GM12875 (cell line): ENCODE data around the gene CLTCL1.

ENCODE experiments used
- H3K4me3 ChIP-seq: one replicate; pipeline ENCODE4 v1.5.1; 2011; ENCODE audit warnings: low read depth, low read length, control low read depth
- TF ChIP-seq, protein P1 (sequence below): IDR thresholded peaks from 2 replicates; pipeline ENCODE4 v1.5.1; 2011; ENCODE audit warnings: low read depth, mild to moderate bottlenecking, control low read depth, inconsistent platforms, low read length, moderate library complexity, borderline replicate concordance; ENCODE audit not compliant: insufficient read depth

Gene CLTCL1

DNA sequence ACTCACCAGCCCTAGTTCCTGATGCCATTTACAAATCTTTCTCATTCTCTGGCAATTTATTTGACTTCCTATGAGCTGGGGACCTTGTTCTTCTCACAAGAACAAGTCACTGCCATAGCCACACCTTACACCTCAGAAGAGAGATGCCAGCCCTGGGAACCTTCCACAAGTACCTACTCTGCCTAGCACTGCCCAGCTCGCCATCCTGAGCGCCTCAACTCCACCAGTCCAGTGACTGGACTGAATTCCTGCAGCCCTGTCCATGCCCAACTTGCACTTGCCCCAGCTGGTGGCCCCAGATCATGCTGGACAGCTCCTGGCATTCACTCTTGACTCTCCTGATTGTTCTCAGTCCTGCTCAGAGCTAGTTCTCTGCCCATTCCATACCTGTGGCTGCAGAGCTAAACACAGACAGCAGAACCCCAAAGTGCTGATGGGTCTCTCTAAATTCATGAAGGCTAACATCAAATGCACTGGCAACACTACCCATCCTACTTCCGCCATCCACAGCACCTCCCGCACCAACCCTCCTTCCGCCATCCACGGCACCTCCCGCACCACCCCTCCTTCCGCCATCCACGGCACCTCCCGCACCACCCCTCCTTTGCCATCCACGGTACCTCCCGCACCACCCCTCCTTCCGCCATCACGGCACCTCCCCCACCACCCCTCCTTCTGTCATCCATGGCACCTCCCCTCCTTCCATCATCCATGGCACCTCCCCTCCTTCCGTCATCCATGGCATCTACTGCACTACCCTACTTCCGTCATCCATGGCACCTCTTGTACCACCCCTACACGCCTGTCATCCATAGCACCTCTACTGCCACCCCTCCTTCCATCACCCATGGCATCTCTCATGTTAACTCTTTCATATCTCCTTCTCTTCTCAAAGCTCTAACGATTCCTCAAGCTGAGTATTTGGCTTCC lies 89.4 kb downstream of the CLTCL1 start:
- no peak overlapping the region for H3K4me3 ChIP-seq
- TF ChIP-seq, protein P1, sequence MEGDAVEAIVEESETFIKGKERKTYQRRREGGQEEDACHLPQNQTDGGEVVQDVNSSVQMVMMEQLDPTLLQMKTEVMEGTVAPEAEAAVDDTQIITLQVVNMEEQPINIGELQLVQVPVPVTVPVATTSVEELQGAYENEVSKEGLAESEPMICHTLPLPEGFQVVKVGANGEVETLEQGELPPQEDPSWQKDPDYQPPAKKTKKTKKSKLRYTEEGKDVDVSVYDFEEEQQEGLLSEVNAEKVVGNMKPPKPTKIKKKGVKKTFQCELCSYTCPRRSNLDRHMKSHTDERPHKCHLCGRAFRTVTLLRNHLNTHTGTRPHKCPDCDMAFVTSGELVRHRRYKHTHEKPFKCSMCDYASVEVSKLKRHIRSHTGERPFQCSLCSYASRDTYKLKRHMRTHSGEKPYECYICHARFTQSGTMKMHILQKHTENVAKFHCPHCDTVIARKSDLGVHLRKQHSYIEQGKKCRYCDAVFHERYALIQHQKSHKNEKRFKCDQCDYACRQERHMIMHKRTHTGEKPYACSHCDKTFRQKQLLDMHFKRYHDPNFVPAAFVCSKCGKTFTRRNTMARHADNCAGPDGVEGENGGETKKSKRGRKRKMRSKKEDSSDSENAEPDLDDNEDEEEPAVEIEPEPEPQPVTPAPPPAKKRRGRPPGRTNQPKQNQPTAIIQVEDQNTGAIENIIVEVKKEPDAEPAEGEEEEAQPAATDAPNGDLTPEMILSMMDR: no peak

DNA sequence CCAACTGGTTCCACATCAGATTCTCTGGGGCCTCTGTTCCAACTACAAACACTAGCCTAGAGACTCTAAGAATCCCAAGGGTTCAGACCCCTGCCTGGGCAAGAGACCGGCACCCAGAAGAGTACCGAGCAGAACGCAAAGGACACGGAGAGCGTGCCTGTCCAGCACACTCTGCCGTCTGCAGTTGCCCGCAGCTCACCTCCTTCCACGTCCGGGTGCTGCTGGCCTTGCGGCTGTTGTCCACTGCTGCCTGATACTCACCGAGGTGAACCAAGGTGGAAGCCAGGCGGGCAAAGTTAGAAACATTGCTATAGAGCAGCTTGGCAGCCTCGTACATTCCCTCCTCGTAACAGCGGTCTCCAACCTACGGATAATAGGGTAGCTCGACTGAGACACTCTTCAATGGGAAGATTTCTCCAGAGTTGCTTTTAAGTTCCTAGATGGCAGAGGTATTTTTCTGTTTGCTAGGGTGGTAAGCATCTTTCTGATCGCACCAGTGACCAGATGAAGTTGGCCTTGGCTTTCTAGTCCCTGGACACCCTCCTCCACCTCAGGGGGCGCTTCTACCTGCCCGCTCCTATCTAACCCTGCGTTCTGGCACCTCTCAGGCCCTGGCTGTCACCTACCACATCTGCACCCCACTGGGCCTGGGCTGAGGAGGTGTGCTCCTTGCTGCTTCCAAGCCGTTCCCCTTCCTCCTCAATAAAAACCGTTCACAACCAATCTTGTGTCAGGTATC lies 90.2 kb downstream of the CLTCL1 start:
- no peak overlapping the region for H3K4me3 ChIP-seq
- TF ChIP-seq, protein P1: no peak

DNA sequence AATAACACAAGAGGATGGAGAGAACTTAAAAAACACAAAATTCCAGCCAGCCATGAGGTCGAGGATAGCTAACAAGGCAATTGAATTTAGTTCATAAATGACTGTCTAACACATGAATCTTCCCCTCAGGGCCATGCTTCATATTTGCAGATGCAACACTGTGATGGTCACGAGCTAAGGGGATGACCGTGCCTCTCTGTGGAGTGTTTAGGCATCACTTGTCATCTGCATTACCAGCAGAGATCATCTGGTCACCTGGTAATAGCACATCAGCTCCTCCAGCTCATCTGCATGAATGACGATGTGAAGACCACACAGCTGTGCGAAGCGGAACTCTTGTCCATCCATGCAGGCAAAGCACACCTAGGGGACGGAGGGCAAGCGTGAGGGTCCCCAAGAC lies 92.0 kb downstream of the CLTCL1 start:
- no peak overlapping the region for H3K4me3 ChIP-seq
- TF ChIP-seq, protein P1: no peak

DNA sequence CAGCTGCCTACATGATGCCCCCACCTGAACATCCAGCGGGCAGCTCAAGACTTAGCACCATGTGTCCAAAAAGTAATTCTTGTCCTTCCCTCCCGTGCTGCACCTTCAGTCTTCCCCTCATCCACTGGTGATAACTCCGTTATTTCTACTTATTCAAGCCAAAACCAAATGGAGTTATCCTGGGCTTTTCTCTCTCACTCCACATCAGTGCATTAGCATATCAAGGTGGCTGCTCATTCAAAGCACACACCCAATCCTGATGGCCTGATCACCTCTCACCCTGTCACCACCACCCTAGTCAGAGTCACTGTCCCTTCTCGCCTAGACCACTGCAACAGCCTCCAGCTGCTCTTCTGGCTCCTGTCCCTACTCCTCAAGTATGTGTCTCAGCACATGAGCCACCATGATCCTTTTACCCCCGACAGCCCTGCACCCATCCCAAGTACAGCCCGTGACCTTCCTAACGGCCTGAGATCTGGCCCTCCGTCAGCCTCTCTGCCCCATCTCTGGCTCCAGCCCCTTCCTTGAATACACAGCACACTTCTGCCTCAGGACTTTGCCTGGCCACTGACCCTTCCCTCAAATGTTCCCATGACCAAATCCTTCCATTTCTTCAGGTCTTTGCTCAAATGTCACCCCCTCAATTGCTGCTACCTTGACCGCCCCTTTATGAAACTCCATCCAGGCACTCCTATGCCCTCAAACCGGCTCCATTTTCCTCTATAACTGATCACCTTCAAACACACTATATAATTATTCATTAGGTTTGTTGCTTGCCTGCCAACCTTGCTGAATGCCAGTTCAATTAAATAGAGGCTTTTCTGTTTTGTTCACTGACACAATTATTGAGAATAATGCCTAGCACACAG lies 93.3 kb downstream of the CLTCL1 start:
- no peak overlapping the region for H3K4me3 ChIP-seq
- TF ChIP-seq, protein P1: no peak

DNA sequence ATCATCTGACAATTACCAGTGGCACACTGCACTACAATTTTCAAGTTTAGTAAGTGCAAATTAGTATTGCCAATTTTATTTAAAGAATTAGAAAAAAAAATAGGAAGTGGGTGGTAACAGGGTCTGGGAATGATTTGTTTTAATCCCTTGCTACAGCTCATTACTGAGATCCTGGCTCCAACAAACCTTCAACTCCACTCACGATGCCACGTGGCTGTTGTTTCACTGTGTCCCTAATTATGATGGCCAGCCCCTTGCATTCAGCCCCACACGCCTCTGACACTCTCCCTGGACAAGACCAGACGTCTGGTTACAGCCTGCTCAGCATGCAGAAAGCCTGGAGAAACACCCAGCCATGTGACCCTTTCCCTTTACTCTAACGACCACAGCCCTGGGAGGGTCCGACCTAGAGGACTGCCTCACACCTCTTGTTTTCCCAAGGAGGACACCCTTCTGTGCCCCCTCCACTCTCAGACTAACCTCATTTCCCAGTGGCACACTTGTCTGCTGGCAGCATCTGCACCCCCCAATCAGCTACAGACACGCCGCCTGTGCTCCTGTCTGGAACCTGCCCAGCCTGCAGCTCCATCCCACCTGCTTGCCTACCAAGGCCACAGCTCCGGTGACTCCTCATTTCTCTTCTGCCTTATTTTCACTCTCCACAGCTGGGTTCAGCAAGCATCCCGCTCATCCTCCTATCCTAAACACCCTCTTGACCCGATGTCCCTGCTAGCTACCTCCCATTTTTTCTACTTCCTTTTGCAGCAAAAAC lies 94.5 kb downstream of the CLTCL1 start:
- TF ChIP-seq, protein P1: no peak
- H3K4me3 ChIP-seq: no peak overlapping the region

DNA sequence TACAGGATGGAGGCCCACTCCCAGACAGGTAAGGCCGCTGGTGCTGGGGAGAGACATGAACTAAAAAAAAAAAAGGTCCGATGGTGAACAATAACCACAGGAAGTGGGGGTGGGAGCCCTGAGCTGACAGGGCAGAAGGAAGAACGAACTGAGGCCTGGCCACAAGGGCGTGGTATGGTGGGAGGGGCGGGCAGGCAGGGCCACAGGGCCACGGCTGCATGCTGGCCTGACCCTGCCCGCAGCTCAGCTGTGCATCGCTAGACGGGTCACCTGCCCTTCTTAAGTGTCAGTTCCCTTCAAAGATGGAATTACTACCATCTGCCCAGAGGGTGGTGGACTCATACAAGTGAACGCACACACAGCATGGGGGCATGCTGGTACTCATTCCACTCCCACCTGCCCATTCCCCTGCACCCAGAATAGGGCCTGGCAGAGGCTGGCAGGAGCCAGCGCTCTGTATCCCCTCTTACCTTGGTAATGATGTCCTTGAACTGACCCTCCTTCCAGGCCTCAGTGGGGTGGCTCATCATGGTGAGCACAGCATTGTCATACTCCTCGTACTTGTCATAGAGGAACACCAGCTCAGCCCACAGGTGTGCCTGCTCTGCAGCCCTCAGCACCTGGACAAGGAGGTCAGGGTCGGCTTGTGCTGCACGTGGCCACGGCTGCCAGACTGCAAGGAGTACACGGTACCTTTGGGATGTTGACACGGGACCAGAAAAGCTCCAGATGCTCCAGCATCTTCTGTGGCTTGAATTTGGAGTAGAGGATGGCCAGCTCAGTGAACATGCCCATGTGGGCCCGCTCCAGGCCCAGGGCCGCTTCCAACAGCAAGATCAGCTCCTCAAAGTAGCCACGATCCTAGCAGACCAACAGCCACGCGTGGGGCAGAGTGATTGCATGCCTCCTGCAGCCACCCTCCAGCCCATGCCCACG lies 95.5 kb downstream of the CLTCL1 start:
- no peak overlapping the region for H3K4me3 ChIP-seq
- TF ChIP-seq, protein P1: no peak
